Measurements from ENCODE around the gene TPR.

DNA sequence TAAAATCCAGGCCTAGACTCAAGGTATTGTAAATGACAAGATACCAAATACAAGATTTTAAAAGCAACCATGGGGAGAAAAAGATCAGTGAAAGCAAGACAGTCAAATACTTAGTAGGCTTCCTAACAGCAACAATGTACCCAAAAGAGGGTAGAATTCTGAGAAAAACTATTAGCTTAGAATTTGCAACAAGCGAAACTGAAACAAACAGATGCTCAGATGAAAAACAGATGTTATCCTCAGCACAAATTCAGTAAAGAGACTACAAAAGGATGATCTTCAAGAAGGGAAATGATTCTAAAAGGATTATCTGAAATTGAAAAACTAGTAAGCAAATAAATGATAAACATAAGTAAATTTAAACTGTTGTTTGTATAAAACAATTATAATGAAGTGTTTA, 45.9 kb upstream of the TPR start:
- TF ChIP-seq CTCF (IDR thresholded peaks at IDR 0.05) (no peak), POLR2A (IDR thresholded peaks at IDR 0.05) (no peak), POLR2AphosphoS5 (IDR thresholded peaks at IDR 0.05) (no peak)

Measured in breast epithelium (tissue), 3 donors.